ENCODE data around the gene CEP76.

The CEP76 gene

GRCh38 chr18:12748671-12749070 lies 46.1 kb upstream of the CEP76 start:
- no peak for DNase-seq (ENCODE audit: low read depth)
- H3K4me3 ChIP-seq (ENCODE audit: low read length), result no peak overlapping the region
- TF ChIP-seq, protein P1, sequence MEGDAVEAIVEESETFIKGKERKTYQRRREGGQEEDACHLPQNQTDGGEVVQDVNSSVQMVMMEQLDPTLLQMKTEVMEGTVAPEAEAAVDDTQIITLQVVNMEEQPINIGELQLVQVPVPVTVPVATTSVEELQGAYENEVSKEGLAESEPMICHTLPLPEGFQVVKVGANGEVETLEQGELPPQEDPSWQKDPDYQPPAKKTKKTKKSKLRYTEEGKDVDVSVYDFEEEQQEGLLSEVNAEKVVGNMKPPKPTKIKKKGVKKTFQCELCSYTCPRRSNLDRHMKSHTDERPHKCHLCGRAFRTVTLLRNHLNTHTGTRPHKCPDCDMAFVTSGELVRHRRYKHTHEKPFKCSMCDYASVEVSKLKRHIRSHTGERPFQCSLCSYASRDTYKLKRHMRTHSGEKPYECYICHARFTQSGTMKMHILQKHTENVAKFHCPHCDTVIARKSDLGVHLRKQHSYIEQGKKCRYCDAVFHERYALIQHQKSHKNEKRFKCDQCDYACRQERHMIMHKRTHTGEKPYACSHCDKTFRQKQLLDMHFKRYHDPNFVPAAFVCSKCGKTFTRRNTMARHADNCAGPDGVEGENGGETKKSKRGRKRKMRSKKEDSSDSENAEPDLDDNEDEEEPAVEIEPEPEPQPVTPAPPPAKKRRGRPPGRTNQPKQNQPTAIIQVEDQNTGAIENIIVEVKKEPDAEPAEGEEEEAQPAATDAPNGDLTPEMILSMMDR (IDR thresholded peaks at IDR 0.05; ENCODE audit: insufficient read depth, low read depth, low read length, missing control alignments), result no peak

DNA sequence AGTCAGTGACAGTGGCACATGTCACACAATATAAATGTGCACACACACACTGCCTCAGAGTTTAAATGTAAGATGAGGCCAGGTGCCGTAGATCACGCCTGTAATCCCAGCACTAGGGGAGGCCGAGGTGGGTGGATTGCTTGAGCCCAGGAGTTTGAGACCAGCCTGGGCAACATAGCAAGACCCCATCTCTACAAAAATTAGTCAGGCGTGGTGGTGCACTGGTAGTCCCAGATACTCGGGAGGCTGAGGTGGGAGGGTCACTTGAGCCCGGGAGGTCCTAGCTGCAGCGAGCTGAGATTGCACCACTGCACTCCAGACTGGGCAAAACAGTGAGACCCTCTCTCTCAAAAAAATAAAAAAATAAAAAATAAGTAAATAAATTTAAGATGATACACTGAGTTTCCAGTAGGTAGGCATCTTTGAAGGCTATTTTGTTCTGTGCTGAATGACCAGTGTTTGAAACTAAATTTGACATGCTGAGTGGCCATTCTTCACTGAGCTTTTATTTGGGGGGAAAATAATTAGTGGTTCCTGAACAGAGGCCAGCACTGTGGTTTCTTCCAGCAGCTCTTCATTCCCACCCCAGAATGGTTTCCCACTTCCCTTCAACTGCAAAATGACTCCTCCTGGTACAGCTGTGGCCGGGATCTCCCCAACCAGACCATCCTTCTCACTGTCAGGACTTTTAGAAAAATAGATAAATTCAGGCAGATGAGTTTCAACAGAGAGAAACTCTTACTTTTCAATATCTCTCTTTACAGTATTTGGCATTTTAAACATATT lies 45.2 kb upstream of the CEP76 start:
- TF ChIP-seq, protein P1 (IDR thresholded peaks at IDR 0.05; ENCODE audit: insufficient read depth, low read depth, low read length, missing control alignments), result no peak
- no peak for DNase-seq (ENCODE audit: low read depth)
- no peak overlapping the region for H3K4me3 ChIP-seq (ENCODE audit: low read length)

DNA sequence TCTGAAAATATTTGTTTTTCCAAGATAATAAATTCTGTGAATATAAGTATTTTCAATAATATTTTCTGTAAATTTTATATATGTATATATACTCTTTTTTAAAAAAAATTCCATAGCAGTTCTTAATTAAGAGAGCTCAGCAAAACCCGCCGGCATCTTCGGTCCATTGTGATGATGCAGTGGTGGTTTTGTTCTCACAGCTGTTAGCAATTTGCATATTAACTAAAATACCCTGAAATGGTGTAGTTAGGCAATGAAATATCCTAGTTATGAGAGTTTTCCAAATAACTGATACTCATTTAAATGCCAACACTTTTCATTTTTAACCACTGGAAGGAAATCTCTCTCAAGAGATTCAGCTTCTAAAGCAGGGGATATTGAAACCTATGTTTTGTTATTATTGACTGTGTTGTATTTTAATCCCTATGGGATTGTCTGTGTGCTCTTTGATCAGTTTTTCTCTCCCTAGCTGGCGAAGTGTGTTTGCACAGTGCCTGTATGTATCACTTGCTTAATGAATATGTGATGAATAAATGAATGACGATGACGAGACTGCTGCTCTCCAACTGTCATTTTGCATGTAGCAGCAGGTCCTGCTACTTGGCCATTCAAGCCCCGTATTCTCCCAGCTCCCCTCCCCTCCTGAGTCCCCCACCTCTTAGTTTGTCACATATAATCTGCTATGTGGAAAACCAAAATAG lies 42.7 kb upstream of the CEP76 start:
- TF ChIP-seq, protein P1 (IDR thresholded peaks at IDR 0.05; ENCODE audit: insufficient read depth, low read depth, low read length, missing control alignments), result no peak
- H3K4me3 ChIP-seq (ENCODE audit: low read length), result no peak overlapping the region
- peak; percentile 69 for DNase-seq (ENCODE audit: low read depth)

GRCh38 chr18:12744103-12744502 lies 41.6 kb upstream of the CEP76 start:
- TF ChIP-seq, protein P1 (IDR thresholded peaks at IDR 0.05; ENCODE audit: insufficient read depth, low read depth, low read length, missing control alignments), result peak; percentile 61
- DNase-seq (ENCODE audit: low read depth), result peak; percentile 78

DNA sequence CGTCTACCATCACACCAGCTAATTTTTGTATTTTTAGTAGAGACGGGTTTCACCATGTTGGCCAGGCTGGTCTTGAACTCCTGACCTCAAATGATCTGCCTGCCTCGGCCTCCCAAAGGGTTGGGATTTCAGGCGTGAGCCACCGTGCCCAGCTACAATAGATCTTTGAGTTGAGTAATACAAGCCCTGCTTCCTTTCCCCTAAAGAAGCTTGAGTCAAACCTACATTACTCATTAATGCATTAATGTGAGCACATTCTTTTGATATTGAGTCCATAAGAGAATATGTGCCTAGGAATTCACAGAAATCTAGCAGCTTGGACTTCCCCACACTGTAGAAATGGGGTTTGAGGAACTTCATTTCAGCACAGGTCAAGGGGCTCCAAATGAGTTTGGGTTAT lies 39.9 kb upstream of the CEP76 start:
- TF ChIP-seq, protein P1 (IDR thresholded peaks at IDR 0.05; ENCODE audit: insufficient read depth, low read depth, low read length, missing control alignments), result no peak
- no peak overlapping the region for H3K4me3 ChIP-seq (ENCODE audit: low read length)
- DNase-seq (ENCODE audit: low read depth), result peak; percentile 92

More at GRCh38 chr18:12744103-12744502, 41.6 kb upstream of the CEP76 start:
- no peak overlapping the region for H3K4me3 ChIP-seq (ENCODE audit: low read length)

DNA sequence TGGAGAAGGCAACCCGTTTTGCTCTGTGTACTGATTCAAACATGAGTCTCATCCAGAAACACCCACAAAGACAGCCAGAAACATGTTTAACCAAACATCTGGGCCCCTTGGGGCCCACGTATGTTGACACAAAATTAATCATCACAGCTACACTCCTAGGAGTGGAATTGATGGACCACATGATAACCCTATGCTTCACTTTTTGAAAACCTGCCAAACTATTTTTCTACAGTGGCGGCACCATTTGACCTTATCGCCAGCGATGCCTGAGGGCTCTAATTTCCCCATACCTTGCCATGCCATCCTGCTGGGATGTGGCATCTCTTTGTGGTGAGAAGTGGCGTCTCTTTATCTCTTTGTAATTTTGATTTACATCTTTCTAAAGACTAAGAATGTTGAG lies 38.8 kb upstream of the CEP76 start:
- peak; percentile 98 for DNase-seq (ENCODE audit: low read depth)
- TF ChIP-seq, protein P1 (IDR thresholded peaks at IDR 0.05; ENCODE audit: insufficient read depth, low read depth, low read length, missing control alignments), result no peak
- H3K4me3 ChIP-seq (ENCODE audit: low read length), result no peak overlapping the region
